ENCODE results near the gene LKAAEAR1. TPM values are rescaled to one million over a fixed set of nuclear protein-coding genes. Genes with fewer than 3 reads are reported as not detected.

Gene LKAAEAR1
- total and polyA plus RNA-seq, 2 of the 4 experiments (the other 2 are of a cell fraction): 0.21 TPM; not detected in 1

- H2BK20ac ChIP-seq (ENCODE audit: low read depth, low read length): no peak overlapping the region
- no peak overlapping the region for H3K27ac ChIP-seq (ENCODE audit: insufficient read depth, low read length)
- no peak overlapping the region for H2AK5ac ChIP-seq (ENCODE audit: low read depth, low read length)
- ChIA-PET POLR2A (ENCODE audit: unreplicated experiment) (no interaction called here), CTCF (no interaction called here)
- no peak overlapping the region for H2BK120ac ChIP-seq (ENCODE audit: low read depth, low read length)
- no peak overlapping the region for H2BK15ac ChIP-seq (ENCODE audit: low read depth, low read length)
- H3K27me3 ChIP-seq (ENCODE audit: control insufficient read depth, insufficient read depth, low read length): peaks cover 41% of the 10 kb centered on the region
- ATAC-seq (ENCODE audit: low read depth) (no peak), DNase-seq (no peak)
- no peak overlapping the region for H3K4me2 ChIP-seq (ENCODE audit: low read depth, low read length)
- H2AK9ac ChIP-seq (replicated peaks; ENCODE audit: low read depth, low read length, poor library complexity): no peak overlapping the region
- H3K9me1 ChIP-seq (ENCODE audit: insufficient read depth, low read length): no peaks in the 10 kb centered on the region
- intact Hi-C loops (cut with micrococcal nuclease) (no loop called here), dilution Hi-C loops (cut with HindIII; ENCODE audit: low sequenced_read_pairs, unreplicated experiment) (no loop called here), in situ Hi-C loops (cut with MboI; ENCODE audit: low sequenced_read_pairs) (no loop called here)
- H4K8ac ChIP-seq (ENCODE audit: low read depth in 2 of 2, low read length in 2 of 2): no peak overlapping the region
- no peak overlapping the region for H3K56ac ChIP-seq (ENCODE audit: extremely low read depth, insufficient read depth, low read length)
- no peaks in the 10 kb centered on the region for H3K79me1 ChIP-seq (ENCODE audit: low read depth in 1 of 2, low read length in 2 of 2)
- no peaks in the 10 kb centered on the region for H3K4me1 ChIP-seq (ENCODE audit: control insufficient read depth, insufficient read depth, low read length)
- H3K18ac ChIP-seq (ENCODE audit: low read depth, low read length): no peak overlapping the region
- no peak overlapping the region for H2BK5ac ChIP-seq (ENCODE audit: low read depth, low read length, poor library complexity, severe bottlenecking)
- no peaks in the 10 kb centered on the region for H4K20me1 ChIP-seq (ENCODE audit: insufficient read depth, low read length)
- TF ChIP-seq ELK1 (IDR thresholded peaks at IDR 0.05; ENCODE audit: borderline replicate concordance, low read depth, low read length) (no peak), MAZ (IDR thresholded peaks at IDR 0.05; ENCODE audit: borderline replicate concordance, low read depth, low read length) (no peak), RFX5 (IDR thresholded peaks at IDR 0.05; ENCODE audit: low read depth, low read length) (no peak), SMC3 (IDR thresholded peaks at IDR 0.05; ENCODE audit: low read depth, low read length) (no peak), CHD1 (IDR thresholded peaks at IDR 0.05; ENCODE audit: low read depth, low read length) (no peak), MXI1 (IDR thresholded peaks at IDR 0.05; ENCODE audit: borderline replicate concordance, low read depth, low read length) (no peak), BHLHE40 (IDR thresholded peaks at IDR 0.05; ENCODE audit: low read depth, low read length) (no peak), MAFK (IDR thresholded peaks at IDR 0.05; ENCODE audit: low read depth, low read length) (no peak), CTCF (conservative IDR thresholded peaks at IDR 0.05; ENCODE audit: low read depth, low read length) (no peak)
- no peak overlapping the region for H4K5ac ChIP-seq (ENCODE audit: low read depth, low read length)
- WGBS, 2 experiments (ENCODE audit: extremely low coverage in 2 of 2, insufficient read length in 1 of 2): no CpG with 5 or more reads among the region's 9 CpGs
- no peak overlapping the region for H3K23ac ChIP-seq (ENCODE audit: low read depth, low read length)
- no TSS peak for BruUV-seq (replicated peaks)
- H3K4me3 ChIP-seq (ENCODE audit: insufficient read depth, low read depth, low read length): no peak overlapping the region
- H3K36me3 ChIP-seq (ENCODE audit: control insufficient read depth, insufficient read depth, low read length): no peaks in the 10 kb centered on the region
- no peak overlapping the region for H3K9ac ChIP-seq (ENCODE audit: low read depth, low read length)
- no peak overlapping the region for H3K14ac ChIP-seq (replicated peaks; ENCODE audit: low read depth, low read length)
- H3K9me3 ChIP-seq (ENCODE audit: control insufficient read depth, insufficient read depth, low read length): no peaks in the 10 kb centered on the region
- H4K91ac ChIP-seq (ENCODE audit: insufficient read depth, low read depth, low read length): no peak overlapping the region
- H3K4ac ChIP-seq (ENCODE audit: low read depth, low read length): no peak overlapping the region
- H2AFZ ChIP-seq (replicated peaks; ENCODE audit: low read length, poor library complexity): no peak overlapping the region
Measured at GRCh38 chr20:64100946-64101688, 16.9 kb upstream of the LKAAEAR1 start.
